Measurements from ENCODE around the gene SLC29A3.

SLC29A3 gene

GRCh38 chr10:71301371-71301916 lies 17.6 kb upstream of the SLC29A3 start:
- DNase-seq, result no peak

DNA sequence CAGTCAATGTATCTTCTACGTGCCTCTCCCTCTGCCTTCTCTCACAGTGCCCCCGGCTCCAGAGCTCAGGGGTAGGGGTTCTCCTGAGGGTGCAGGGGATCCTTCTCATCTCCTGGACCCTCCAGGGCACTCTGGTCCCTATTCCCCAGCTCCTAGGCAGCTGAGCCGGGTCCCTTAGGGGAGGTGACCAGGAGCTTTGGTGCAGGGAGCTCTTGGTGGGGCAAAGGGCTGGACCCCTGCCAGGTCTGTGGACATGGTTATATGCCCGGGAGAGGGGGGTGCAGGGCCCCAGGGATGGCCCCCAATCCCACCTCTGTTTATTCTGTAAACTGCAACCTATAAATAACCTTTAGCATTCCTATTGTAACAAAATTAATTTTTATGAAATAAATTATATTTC lies 16.6 kb upstream of the SLC29A3 start:
- no peak for DNase-seq

DNA sequence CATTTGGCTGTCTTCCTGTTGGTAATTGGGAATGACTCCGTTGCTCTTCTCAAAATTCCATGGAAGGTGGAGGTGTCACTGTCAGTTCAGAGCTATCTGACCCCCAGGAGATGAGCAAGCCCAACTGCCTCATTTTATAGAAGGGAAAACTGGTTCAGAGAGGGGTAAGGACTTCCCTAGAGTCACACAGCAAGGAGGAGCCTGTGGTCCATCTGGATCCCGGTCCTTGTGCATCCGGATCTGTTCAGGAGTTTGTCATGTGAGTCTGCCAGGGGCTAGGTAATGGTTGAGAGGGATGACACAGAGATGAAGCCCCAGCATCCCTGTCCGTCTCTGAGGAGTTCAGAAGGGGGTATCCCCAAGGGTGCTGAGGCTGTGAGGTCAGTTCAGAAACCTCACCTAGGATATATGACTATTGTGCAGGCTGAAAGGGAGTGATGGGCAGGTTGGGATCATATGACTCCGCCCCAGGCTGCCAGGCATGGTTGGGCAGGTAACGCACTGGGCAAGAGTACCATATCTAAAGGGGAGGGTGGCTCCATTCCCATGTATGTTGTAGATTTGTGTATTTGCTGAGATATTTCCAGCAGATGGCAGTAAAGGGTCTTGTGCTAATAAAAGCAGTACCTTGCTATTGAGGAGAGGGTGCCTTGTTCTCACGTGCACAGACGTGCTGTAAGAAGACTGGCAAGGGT lies 16.0 kb upstream of the SLC29A3 start:
- DNase-seq, result no peak

- no peak for DNase-seq
These were observed 15.5 kb upstream of the SLC29A3 start for GRCh38 chr10:71303569-71303907.

GRCh38 chr10:71304914-71305313 lies 14.1 kb upstream of the SLC29A3 start:
- no peak for DNase-seq

DNA sequence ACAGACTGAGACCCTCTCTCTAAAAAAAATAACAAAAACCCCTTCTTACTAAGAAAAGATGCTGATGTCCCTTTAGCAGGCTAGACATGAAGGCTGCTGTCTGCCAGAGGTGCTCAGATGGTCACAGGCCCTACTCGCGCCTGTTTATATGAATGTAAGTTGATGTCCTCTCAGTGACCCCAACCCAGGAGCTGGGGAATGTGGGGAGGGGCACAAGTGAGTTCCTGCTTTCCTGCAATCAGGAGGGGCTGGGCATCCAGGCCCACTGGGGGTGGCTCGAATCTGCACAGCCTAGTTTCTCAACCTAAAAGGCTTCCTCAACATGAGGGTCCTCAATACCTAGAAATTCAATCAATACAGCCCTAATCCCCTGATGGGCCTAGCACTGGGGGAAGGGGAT lies 12.1 kb upstream of the SLC29A3 start:
- no peak for DNase-seq

GRCh38 chr10:71307469-71308085 lies 11.5 kb upstream of the SLC29A3 start:
- DNase-seq, result no peak

DNA sequence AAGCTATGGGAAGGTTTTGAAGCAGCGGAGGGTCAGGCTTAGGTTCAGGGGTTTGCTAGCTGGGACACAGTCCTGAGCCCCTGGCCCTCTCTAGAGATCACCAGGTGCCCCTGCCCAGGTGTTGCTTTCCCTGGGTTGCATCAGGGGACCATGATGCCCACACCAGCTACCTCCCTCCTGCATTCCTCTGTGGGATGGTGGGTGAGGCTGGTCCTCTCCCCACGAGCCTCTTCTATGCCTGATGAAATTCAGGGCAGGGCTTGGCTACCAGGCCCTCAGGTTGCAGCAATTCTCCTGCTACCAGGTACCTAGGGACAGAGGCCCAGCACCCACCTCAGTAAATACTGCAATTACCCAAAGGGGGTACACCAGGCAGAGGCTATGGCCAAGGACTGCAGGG lies 10.8 kb upstream of the SLC29A3 start:
- no peak for DNase-seq

DNA sequence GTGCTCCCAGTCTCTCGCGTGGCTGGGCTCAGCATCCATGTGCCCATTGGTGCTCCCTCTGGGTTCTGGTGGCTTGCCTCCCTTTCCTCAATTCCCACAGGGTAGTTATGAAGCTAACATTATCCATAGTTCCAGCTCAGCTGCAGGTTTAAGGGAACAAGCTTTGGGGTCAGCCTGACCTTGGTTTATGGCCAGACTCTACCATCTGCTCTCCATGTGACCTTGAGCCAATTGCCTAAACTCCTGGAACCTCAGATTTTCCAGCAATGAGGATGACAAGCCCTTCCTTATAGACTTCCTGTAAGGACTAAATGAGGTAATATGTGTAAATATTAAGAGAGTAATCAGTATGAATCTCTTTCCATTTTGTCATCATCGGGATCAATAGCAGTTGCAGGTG lies 10.1 kb upstream of the SLC29A3 start:
- DNase-seq, result no peak

- DNase-seq, result no peak
These were observed 9.1 kb upstream of the SLC29A3 start for GRCh38 chr10:71309919-71310318.

GRCh38 chr10:71312220-71312619 lies 6.8 kb upstream of the SLC29A3 start:
- no peak for DNase-seq

DNA sequence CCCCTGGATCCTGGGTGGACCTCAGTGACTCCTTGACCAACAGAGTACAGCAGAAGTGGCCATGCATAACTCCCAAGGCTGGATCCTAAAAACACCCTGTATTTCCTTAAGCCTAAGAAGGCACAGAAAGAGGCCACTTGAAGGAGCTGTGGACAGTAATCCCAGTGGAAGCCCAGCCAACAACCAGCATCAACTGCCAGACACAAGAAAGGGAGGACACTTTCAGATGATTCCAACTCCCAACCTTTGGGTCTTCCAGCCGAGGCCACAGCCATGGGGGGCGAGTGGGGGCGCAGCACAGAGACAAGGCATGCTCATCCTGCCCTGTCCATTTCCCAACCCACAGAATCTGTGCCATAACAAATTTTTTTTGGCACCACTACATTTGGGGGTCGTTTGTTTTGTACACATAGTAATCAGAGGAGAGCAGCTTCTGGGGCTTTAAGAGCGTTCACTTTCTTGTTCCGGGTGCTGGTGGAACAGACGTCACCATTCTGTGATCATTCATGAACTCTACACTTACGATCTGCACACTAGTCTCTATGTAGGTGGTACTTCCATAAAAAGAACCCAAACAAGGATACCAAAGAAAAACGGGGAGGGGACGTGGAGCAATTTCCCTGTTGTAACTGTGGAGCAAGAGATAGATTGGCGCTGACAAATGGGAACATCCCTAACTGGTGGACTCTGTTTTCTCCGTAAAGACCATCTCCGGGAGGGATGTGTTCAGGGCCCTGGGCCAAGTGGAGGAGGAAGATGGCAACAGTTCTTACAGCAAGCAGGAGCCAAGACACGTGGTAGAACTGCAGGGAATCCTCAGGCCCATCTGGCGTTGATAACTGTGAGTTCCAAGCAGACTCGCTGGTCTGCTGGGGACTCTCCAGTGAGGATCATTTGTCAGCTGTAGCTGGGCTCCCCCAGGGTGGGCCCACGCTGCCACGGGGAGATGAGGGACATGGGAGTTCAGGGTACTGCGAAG lies 6.0 kb upstream of the SLC29A3 start:
- no peak for DNase-seq

DNA sequence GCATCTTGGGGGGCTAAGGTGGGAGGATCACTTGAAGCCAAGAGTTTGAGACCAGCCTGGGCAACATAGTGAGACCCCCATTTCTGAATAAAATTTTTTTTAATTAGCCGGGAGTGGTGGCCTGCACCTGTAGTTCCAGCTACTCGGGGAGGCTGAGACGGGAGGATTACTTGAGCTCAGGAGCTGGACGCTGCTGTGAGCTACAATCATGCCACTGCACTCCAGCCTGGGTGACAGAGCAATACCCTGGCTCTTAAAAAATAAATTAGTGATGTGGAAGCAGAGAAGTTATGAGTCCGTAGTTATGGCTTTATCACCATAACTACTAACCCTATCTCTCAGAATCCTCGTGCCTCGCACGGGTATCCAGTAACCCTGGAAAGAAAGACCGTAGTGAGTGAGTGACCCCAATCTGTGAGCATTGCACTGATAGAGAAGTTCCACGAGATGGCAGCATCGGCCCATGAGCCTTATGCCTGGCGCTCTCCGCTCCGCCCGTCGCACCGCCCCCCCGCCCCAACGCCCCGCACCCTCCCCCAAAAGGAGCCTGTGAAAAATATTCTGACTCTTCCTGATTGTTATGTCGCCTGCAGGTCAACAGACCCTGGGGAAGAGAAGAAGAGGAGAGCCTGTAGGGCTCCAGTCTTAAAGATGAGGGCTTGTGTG lies 4.9 kb upstream of the SLC29A3 start:
- DNase-seq, result no peak

- no peak for DNase-seq
These were observed 4.3 kb upstream of the SLC29A3 start for GRCh38 chr10:71314694-71315225.

- no peak for DNase-seq
These were observed 2.8 kb upstream of the SLC29A3 start for GRCh38 chr10:71316056-71316785.

DNA sequence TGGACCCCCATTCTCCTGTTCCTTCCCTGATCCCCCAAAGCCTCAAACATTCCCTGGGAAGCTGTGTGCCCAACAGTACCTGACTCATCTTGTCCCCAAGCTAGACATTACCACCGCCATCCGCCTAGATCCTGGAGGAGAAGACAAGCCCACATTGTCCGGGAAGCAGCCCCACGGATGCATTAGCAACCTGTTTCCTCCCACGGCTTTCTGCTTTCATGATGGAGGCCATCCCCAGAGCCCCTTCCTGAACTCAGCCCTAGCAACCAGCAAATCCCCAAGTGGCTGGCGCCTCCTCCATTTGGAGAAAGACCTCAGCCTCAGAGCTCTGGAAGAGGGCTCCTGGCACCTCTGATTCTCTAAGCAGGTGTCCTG lies 2.3 kb upstream of the SLC29A3 start:
- DNase-seq, result no peak

DNA sequence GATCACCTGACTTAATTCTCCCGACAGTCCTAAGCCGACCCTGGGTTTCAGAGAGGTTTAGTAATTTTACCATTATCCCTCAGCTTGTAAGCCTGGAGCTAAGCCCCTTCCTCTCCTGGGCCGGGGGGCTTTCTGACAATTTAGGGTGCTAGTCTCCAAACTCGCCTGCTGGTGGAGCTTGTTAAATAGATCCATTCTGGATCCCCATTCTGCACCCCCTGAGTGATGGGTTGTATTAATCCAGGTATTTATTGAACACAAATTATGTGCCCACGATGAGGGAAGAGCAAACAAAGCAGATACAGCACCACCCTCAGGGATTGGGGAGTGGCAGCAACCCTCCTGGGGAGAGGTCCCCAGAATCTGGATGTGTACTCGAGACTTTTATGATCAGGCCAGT lies 1.3 kb upstream of the SLC29A3 start:
- no peak for DNase-seq

DNA sequence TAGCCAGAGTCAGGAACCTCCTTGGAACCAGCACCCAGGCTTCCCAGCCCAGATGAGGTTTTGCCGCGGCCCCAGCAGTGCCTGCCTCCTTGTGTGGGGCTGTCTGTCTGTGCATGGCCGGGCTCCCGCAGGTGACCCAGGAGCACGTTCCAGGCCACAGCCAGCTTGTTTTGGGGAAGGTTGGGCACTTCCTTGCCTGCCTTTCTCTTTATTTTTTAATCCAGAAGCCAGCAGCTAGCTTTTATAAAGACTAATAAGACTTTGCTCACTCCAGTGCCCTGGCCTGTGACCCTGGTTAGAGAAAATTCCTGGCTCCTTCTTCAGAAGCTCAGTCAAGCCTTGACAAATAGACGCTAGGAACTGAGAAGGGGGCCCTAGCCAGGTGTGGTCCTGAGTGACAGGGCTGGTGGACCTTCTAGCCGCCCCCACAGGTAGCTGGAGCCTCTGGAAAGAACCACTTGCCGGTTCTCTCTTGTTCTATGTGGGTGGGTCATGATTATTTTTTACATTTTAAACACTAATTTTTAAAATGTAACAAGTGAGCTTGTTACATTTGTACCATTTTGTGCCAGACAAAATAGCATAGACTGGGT lies 837 bp downstream of the SLC29A3 start:
- DNase-seq, result no peak

DNA sequence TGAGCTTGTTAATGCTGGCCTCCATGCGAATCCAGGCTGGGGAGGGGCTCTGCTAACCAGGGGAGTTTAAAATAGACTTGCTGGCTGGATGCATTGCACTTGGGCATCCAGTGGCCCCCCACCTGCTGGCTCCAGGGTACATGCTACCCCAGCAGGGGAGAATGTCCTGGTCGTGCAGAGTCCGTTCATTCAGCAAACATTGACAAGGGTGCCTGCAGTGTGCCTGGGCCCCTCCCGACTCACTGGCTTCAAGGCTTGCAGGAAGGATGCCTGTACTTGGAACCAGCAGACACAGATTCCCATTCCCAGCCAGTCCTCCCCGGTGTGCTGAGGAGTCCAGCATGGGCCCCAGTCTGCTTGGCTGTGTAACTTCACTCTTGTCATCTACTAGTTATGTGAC lies 1.5 kb downstream of the SLC29A3 start:
- no peak for DNase-seq

DNA sequence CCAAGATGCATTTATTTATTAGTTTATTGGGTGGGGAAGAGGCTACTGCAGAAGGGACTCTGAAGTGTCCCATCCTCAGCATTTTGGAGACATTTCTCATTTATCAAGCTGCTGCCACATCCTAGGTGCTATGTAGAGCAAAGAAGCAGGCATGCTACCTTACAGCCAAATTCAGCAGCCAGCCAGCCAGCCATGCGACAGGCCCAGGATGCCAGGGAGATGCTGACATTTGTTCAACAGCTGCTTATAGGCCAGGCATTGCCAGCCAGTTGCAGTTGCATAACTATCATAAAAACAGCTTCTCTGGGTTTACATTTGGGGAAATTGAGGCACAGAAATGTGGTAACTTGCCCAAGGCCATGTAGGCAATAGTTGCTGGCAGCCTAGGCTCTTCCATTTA lies 2.3 kb downstream of the SLC29A3 start:
- no peak for DNase-seq

DNA sequence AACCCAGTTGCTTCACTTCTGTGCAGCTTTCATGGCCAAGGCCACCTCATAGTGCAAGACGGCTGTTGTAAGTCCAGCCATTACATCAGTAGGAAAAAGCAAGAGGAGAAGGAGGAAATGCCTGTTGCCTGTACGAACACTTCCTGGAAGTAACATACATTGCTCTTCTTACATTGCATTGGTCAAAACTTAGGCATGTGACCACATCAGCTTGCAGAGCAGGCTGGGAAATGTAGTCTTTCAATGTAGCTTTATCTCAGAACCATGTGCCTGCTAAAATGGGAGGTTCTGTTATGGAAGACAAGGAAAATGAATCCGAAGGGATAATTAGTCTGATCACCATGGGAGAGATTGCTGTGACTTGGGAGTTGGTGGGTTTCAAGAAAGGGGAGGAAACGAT lies 4.3 kb downstream of the SLC29A3 start:
- DNase-seq, result no peak

DNA sequence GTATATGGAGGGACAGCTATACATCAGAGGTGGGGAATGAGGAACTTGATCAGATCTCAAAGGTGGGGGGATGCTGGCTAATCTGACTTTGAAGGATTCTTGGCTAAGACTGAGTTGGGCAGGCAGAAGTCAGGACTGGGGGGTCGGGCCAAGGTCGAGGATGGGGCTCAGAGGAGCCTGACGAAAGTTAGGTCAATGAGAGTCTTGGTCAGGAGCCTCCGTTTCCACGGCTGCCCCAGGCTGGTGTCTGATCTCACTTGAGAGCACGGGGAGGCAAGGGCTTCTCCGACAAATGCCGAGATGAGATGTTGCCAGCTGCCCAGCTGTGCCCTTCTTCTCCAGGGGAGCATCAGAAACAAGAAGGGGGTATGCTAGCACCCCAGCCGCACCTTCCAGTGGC lies 5.7 kb downstream of the SLC29A3 start:
- no peak for DNase-seq
